IPS-18a (cell line): ENCODE data around the gene CELA2A.
"Not testable (repeated sequence)": the region's sequence is repeated elsewhere in the genome, so short reads cannot be mapped to it uniquely, and the experiment has no call there.

Source experiments
- H3K27ac ChIP-seq: one replicate; pipeline ENCODE4 v1.5.1; 2013; ENCODE audit warnings: low read length
- H3K27me3 ChIP-seq: one replicate; pipeline ENCODE4 v1.6.1; 2013; ENCODE audit warnings: mild to moderate bottlenecking, low read length; ENCODE audit not compliant: control insufficient read depth, insufficient read depth
- H3K36me3 ChIP-seq: one replicate; pipeline ENCODE4 v1.6.1; 2013; ENCODE audit warnings: low read depth, low read length; ENCODE audit not compliant: control insufficient read depth
- H3K4me1 ChIP-seq: one replicate; pipeline ENCODE4 v1.6.1; 2013; ENCODE audit warnings: low read depth, low read length; ENCODE audit not compliant: control insufficient read depth
- H3K4me3 ChIP-seq: one replicate; pipeline ENCODE4 v1.5.1; 2013; ENCODE audit warnings: low read length
- H3K9ac ChIP-seq: one replicate; pipeline ENCODE4 v1.6.1; 2013; ENCODE audit warnings: mild to moderate bottlenecking, low read length, moderate library complexity
- H3K9me3 ChIP-seq: one replicate; pipeline ENCODE4 v1.6.1; 2013; ENCODE audit warnings: low read depth, low read length; ENCODE audit not compliant: control insufficient read depth

Gene CELA2A

DNA sequence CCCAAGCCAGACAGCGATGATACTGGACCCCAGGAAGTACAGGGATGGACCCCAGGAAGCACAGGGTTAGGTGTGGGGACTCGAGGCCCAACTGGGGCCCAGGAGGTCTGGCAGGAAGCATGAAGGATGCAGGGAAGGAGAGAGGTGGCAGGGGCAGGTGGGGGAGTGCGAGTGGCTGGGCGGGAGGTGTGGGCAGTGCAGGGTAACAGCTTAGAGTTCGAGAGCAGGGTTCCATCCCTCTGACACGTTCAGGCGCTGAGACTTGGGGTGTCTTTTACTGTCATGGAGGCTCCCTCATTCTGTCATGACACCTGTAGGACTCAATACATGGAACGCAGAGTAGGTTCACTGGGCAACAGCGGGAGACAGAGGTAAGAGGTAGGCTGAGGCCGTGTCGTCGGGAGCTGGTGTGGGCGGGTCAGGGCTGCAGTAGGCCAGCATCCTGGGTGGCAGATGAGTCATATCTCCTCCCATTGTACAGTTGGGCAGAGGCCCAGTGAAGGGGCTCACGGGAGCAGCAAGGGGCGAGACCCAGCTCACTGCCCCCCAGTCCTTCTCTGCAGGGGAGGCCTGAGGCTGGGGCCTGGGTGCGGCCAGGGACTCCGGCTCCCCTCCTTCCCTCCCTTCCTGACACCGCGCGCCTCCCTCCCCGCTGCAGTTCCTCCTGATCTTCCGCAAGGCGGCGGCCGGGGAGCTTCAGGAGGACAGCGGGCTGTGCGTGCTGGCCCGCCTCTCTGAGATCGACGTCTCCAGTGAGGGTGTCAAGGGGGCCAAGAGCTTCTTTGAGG, 29.8 kb upstream of the CELA2A start:
- Histone ChIP-seq H3K36me3 (no peaks in the 10 kb centered on the region), H3K27ac (no peak overlapping the region), H3K4me1 (no peaks in the 10 kb centered on the region), H3K9ac (no peak overlapping the region), H3K9me3 (no peaks in the 10 kb centered on the region), H3K4me3 (no peak overlapping the region), H3K27me3 (no peaks in the 10 kb centered on the region)

GRCh38 chr1:15427280-15427666, 29.3 kb upstream of the CELA2A start:
- no peaks in the 10 kb centered on the region for H3K36me3 ChIP-seq
- no peak overlapping the region for H3K27ac ChIP-seq
- no peaks in the 10 kb centered on the region for H3K27me3 ChIP-seq
- no peak overlapping the region for H3K4me3 ChIP-seq
- no peaks in the 10 kb centered on the region for H3K9me3 ChIP-seq
- no peaks in the 10 kb centered on the region for H3K4me1 ChIP-seq
- no peak overlapping the region for H3K9ac ChIP-seq

GRCh38 chr1:15428252-15428651, 28.3 kb upstream of the CELA2A start:
- H3K36me3 ChIP-seq, H3K9me3 ChIP-seq, H3K4me3 ChIP-seq, H3K27ac ChIP-seq, H3K9ac ChIP-seq, H3K27me3 ChIP-seq, H3K4me1 ChIP-seq: not testable (repeated sequence)

DNA sequence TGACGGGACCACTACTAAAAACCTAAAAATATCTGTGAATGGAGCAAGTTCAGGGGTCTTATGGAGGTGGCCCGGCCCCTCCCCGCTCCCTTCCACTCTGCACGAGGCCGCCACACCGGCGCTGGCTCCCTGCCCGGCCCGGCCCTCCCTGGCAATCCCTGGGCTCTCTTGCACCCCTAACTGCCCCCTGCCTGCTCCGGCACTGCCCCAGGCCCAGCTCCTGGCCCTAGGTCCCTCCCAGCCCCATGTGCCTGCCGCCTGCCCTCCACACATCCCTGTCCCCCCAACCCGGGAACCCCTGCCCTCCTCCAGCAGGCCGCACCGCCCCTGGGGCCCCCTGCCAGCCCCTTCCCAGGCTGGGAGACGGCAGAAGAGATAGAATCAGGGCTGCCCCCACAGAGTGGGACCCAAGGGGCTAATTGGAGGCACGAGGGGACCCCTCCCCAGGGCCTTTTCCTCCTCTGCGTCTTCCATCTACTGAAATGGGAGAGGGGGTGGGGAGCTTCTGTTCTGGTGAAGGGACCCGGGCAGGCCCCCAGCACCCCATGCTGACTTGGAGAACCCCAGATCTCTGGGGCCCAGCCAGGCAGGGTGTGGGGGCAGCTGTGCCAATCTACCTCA, 27.6 kb upstream of the CELA2A start:
- Histone ChIP-seq H3K27me3 (no peaks in the 10 kb centered on the region), H3K9ac (no peak overlapping the region), H3K4me1 (no peaks in the 10 kb centered on the region), H3K4me3 (no peak overlapping the region), H3K9me3 (no peaks in the 10 kb centered on the region), H3K36me3 (no peaks in the 10 kb centered on the region), H3K27ac (no peak overlapping the region)

- no peak overlapping the region for H3K4me3 ChIP-seq
- no peak overlapping the region for H3K27ac ChIP-seq
- H3K27me3 ChIP-seq: no peaks in the 10 kb centered on the region
- H3K36me3 ChIP-seq: no peaks in the 10 kb centered on the region
- no peaks in the 10 kb centered on the region for H3K4me1 ChIP-seq
- H3K9ac ChIP-seq: no peak overlapping the region
- H3K9me3 ChIP-seq: no peaks in the 10 kb centered on the region
Measured at GRCh38 chr1:15429701-15430149, 26.8 kb upstream of the CELA2A start.

- H3K27me3 ChIP-seq: no peaks in the 10 kb centered on the region
- no peak overlapping the region for H3K9ac ChIP-seq
- no peak overlapping the region for H3K27ac ChIP-seq
- no peak overlapping the region for H3K4me3 ChIP-seq
- H3K4me1 ChIP-seq: no peaks in the 10 kb centered on the region
- H3K36me3 ChIP-seq: no peaks in the 10 kb centered on the region
- H3K9me3 ChIP-seq: no peaks in the 10 kb centered on the region
Measured at GRCh38 chr1:15430787-15431570, 25.6 kb upstream of the CELA2A start.

GRCh38 chr1:15431571-15431948, 25.0 kb upstream of the CELA2A start:
- H3K4me3 ChIP-seq: no peak overlapping the region
- H3K9me3 ChIP-seq: no peaks in the 10 kb centered on the region
- H3K4me1 ChIP-seq: no peaks in the 10 kb centered on the region
- no peak overlapping the region for H3K27ac ChIP-seq
- H3K27me3 ChIP-seq: no peaks in the 10 kb centered on the region
- no peaks in the 10 kb centered on the region for H3K36me3 ChIP-seq
- H3K9ac ChIP-seq: no peak overlapping the region

- Histone ChIP-seq H3K27me3 (no peaks in the 10 kb centered on the region), H3K9ac (no peak overlapping the region), H3K4me3 (no peak overlapping the region), H3K4me1 (no peaks in the 10 kb centered on the region), H3K36me3 (no peaks in the 10 kb centered on the region), H3K27ac (no peak overlapping the region), H3K9me3 (no peaks in the 10 kb centered on the region)
Measured at GRCh38 chr1:15432324-15432723, 24.2 kb upstream of the CELA2A start.

DNA sequence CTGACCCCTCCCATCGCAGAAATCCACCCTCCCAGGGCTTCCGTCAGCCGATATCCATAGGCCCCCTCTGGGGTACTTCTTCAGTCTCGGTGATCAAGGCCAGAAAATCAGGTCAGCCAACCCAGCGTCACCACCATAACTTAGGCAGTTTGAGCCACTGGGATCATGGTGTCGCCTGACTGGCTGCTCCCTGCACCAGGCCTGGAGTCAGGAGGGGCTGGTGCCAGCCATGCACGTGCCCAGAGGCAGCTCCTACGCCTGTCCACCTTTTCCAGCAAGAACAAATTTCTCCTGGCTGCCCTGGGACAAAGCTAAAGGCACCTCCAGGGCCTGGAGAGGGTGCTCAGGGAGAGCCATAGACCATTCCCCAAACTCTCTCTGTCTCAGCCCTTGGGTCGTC, 23.1 kb upstream of the CELA2A start:
- Histone ChIP-seq H3K27me3 (no peaks in the 10 kb centered on the region), H3K36me3 (no peaks in the 10 kb centered on the region), H3K9ac (no peak overlapping the region), H3K27ac (no peak overlapping the region), H3K9me3 (no peaks in the 10 kb centered on the region), H3K4me3 (no peak overlapping the region), H3K4me1 (no peaks in the 10 kb centered on the region)

DNA sequence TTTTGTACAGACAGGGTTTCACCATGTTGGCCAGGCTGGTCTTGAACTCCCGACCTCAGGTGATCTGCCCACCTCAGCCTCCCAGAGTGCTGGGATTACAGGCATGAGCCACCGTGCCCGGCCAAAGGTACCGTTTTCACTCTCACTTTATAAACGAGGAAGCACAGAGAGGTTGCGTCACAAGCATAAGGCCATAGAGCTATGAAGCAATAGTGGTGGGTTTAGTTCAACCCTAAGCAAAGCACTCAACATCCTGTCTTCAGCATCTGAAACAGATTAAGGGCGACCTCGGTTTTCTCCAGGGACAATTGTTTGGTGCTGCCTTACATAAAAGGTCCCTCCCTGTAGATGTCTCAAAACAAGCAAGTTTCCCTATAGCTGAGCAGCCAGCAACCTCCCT, 21.8 kb upstream of the CELA2A start:
- H3K27me3 ChIP-seq, H3K27ac ChIP-seq, H3K36me3 ChIP-seq, H3K9me3 ChIP-seq, H3K4me1 ChIP-seq, H3K4me3 ChIP-seq, H3K9ac ChIP-seq: not testable (repeated sequence)

DNA sequence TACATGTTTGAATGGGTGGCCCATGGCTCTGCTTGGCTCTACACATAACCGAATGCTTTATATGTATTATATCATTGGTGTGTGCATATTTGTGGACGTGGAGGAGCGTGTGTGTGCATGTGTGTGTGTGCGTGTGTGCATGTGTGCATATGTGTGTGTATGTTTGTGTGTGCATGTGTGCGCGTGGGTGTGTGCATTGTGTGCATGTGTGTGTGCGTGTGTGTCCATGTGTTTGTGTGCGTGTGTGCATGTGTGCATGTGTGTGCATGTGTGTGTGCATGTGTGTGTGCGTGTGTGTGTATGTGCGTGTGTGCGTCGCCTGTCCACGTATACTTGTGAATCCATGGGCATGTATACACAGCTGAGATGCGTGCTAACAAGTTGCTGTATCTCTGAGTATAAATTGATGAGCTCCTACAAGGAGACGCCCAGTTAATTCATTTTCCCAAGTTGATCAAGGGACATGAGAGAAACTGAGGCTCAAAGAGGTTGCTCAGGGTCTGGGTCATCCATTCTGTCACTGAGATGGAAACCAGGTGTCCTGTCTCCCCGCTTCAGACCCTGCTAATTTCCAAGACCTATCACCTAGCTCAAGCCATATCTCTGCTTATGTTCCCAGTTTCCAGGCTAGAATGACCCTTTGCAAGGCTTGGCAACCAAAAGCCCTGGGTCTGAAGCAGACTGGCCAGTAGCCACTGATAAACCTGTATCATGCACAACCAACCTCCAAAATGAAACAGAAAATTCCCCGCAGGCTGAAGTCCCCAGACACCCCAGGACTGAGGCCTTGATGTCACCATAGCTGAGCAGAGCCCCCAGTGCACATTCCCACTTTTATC, 21.1 kb upstream of the CELA2A start:
- no peaks in the 10 kb centered on the region for H3K4me1 ChIP-seq

More for the DNA sequence above, 21.1 kb upstream of the CELA2A start:
- Histone ChIP-seq H3K9ac (no peak overlapping the region), H3K9me3 (no peaks in the 10 kb centered on the region), H3K27me3 (no peaks in the 10 kb centered on the region), H3K27ac (no peak overlapping the region), H3K4me3 (no peak overlapping the region), H3K36me3 (no peaks in the 10 kb centered on the region)
